ENCODE measurements around the gene ADAM12.

Gene ADAM12

GRCh38 chr10:126170776-126171175 lies 217.5 kb downstream of the ADAM12 start:
- H3K4me1 ChIP-seq (ENCODE audit: control insufficient read depth, insufficient read depth, low read length), result no peaks in the 10 kb centered on the region; the same call in 1 of the 2 replicates
- ChIA-PET POLR2A (no interaction called here), CTCF (no interaction called here)
- no peaks in the 10 kb centered on the region for H3K36me3 ChIP-seq (ENCODE audit: control insufficient read depth in 2 of 2, insufficient read depth in 1 of 2, low read length in 2 of 2)
- no peak overlapping the region for H3K27ac ChIP-seq (ENCODE audit: extremely low read depth, low read depth, low read length)
- TF ChIP-seq ZNF362 (tag by site-specific recombination; IDR thresholded peaks at IDR 0.05), result no peak
- no peak for TF ChIP-seq ZNF585B (tag by site-specific recombination; IDR thresholded peaks at IDR 0.05)
- H3K4me3 ChIP-seq (ENCODE audit: low read depth, low read length), result no peak overlapping the region
- no peaks in the 10 kb centered on the region for H3K9me3 ChIP-seq (ENCODE audit: control insufficient read depth, insufficient read depth, low read depth, low read length)

DNA sequence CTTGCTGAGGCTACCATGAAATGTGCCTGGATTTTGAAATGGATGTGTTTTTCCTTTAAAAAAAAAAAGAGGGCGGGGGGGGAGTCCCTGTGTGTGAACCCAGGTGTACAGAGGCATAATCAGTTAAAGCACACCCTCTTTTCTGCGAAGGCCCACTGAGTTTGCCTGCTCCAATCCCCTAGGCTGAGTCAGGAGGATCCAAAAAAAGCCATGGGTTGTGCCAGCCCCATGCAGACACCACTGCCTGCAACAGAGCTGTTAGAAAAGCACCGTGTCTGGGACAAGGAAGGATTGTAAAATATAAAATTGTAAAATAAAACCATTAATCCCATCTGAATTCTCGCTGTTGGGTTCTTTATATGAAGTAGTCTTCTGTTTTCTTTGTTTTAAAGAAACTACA lies 217.9 kb downstream of the ADAM12 start:
- Histone ChIP-seq H3K27ac (ENCODE audit: extremely low read depth, low read depth, low read length) (no peak overlapping the region), H3K4me3 (ENCODE audit: low read depth, low read length) (no peak overlapping the region), H3K9me3 (ENCODE audit: control insufficient read depth, insufficient read depth, low read depth, low read length) (no peaks in the 10 kb centered on the region), H3K36me3 (ENCODE audit: control insufficient read depth in 2 of 2, insufficient read depth in 1 of 2, low read length in 2 of 2) (no peaks in the 10 kb centered on the region), H3K4me1 (ENCODE audit: control insufficient read depth, insufficient read depth, low read length) (no peaks in the 10 kb centered on the region; the same call in 1 of the 2 replicates)
- ChIA-PET POLR2A (no interaction called here), CTCF (no interaction called here)
- TF ChIP-seq ZNF701 (tag by site-specific recombination; IDR thresholded peaks at IDR 0.05) (no peak), ZNF354C (tag by site-specific recombination; IDR thresholded peaks at IDR 0.05; ENCODE audit: borderline replicate concordance, low read depth) (no peak), ZSCAN18 (tag by site-specific recombination; IDR thresholded peaks at IDR 0.05) (no peak), FEZF1 (tag by site-specific recombination; IDR thresholded peaks at IDR 0.05) (no peak), ZNF660 (tag by site-specific recombination; IDR thresholded peaks at IDR 0.05) (no peak), ZNF292 (tag by site-specific recombination; IDR thresholded peaks at IDR 0.05; ENCODE audit: borderline replicate concordance, low read depth) (no peak), ZNF146 (tag by site-specific recombination; IDR thresholded peaks at IDR 0.05) (no peak), SP7 (tag by site-specific recombination; IDR thresholded peaks at IDR 0.05) (no peak)
- TF ChIP-seq, protein P1, sequence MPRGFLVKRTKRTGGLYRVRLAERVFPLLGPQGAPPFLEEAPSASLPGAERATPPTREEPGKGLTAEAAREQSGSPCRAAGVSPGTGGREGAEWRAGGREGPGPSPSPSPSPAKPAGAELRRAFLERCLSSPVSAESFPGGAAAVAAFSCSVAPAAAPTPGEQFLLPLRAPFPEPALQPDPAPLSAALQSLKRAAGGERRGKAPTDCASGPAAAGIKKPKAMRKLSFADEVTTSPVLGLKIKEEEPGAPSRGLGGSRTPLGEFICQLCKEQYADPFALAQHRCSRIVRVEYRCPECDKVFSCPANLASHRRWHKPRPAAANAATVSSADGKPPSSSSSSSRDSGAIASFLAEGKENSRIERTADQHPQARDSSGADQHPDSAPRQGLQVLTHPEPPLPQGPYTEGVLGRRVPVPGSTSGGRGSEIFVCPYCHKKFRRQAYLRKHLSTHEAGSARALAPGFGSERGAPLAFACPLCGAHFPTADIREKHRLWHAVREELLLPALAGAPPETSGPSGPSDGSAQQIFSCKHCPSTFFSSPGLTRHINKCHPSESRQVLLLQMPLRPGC (tag by site-specific recombination; IDR thresholded peaks at IDR 0.05), result no peak

GRCh38 chr10:126169899-126170298 lies 218.4 kb downstream of the ADAM12 start:
- Histone ChIP-seq H3K9me3 (ENCODE audit: control insufficient read depth, insufficient read depth, low read depth, low read length) (no peaks in the 10 kb centered on the region), H3K4me1 (ENCODE audit: control insufficient read depth, insufficient read depth, low read length) (no peaks in the 10 kb centered on the region; the same call in 1 of the 2 replicates), H3K36me3 (ENCODE audit: control insufficient read depth in 2 of 2, insufficient read depth in 1 of 2, low read length in 2 of 2) (no peaks in the 10 kb centered on the region), H3K27ac (ENCODE audit: extremely low read depth, low read depth, low read length) (no peak overlapping the region), H3K4me3 (ENCODE audit: low read depth, low read length) (no peak overlapping the region)
- TF ChIP-seq ZNF701 (tag by site-specific recombination; IDR thresholded peaks at IDR 0.05) (no peak), ZNF175 (tag by site-specific recombination; IDR thresholded peaks at IDR 0.05) (no peak), ZNF114 (tag by site-specific recombination; IDR thresholded peaks at IDR 0.05) (no peak), ZSCAN5A (tag by site-specific recombination; IDR thresholded peaks at IDR 0.05) (no peak), ZNF449 (tag by site-specific recombination; IDR thresholded peaks at IDR 0.05) (no peak), ZBTB20 (tag by site-specific recombination; IDR thresholded peaks at IDR 0.05) (no peak), ZBTB17 (tag by site-specific recombination; IDR thresholded peaks at IDR 0.05) (no peak)
- CTCF ChIA-PET, result no interaction called here
- POLR2A ChIA-PET, result no interaction called here
